22Rv1 (cell line): Measurements from ENCODE around the gene TMED4.

Experiments used
- H3K27ac ChIP-seq: fragments of 450-650 bp; 2 replicates; pipeline ENCODE4 v1.5.1; 2017
- CTCF ChIP-seq: fragments of 450-650 bp; IDR thresholded peaks from 2 replicates; pipeline ENCODE4 v1.5.1; 2017; ENCODE audit warnings: mild to moderate bottlenecking
- ZFX ChIP-seq: fragments of 450-650 bp; IDR thresholded peaks from 2 replicates; pipeline ENCODE4 v1.6.1; 2017; ENCODE audit warnings: antibody characterized with exemption, borderline replicate concordance

TMED4 gene

GRCh38 chr7:44581879-44582603 is at the start of gene TMED4:
Gene TMED4, minus strand, starts transcription at chr7:44582231. Its CDS starts 25 bp downstream, at chr7:44582206.
- TF ChIP-seq ZFX (no peak), CTCF (no peak)
- H3K27ac ChIP-seq: peak within 1 kb of the TSS; percentile 98

GRCh38 chr7:44631458-44632115 is 49.6 kb upstream of the TMED4 start:
- TF ChIP-seq ZFX (no peak), CTCF (no peak)
- H3K27ac ChIP-seq: no peak overlapping the region

DNA sequence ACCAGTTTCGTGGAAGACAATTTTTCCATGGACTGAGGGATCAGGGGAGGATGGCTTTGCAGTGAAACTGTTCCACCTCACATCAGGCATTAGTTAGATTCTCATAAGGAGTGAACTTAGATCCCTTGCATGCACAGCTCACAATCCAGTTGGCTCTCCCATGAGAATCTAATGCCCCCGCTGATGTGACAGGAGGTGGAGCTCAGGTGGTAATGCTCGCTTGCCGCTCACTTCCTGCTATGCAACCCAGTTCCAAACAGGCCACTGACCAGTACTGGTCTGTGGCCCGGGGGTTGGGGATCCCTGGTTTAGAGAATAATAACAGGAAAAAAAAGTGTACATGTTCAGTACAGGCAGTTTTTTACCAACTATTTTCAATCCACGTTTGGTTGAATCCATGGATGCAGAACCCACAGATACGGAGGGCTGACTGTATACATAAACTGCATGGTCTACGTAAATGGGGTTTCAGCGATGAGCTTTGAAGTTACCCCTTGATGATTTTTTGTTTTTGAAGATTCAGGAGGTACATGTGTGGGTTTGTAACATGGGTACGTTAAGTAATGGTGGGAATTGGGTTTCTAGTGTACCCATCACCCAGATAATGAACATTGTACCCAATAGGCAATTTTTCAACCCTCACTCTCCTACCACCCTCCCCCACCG is 48.9 kb upstream of the TMED4 start:
- no peak overlapping the region for H3K27ac ChIP-seq
- TF ChIP-seq CTCF (no peak), ZFX (no peak)

DNA sequence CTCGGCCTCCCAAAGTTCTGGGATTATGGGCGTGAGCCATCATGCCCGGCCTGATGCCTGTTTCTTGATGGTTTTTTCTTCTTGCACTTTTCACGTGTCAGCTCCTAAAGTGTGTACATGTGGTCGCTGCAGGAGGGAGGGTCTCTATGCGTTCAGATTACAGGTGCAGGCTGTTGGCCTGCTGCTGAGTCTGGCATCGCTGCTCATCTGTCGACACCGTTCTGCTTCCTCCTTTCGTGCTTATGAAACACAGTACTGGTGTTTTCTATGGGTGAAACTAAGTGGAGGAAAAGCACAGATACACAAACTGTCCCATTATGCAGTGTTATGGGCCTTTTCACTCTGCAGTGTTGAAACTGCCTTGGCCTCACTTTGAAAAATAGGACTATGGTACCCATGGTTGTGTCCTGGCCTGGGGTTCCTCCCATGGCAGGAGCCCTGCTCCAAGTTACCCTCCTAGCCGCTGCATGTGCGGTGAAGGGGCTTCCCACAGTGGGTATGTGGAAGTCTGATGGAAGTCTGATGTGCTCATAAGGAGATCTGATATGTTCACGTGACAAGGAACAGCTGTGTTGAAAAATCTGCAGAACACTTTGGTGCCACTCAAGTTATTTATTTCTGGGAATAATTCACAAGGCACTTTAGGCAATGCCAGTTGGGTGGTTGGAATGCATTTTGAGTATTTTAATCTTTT is 47.9 kb upstream of the TMED4 start:
- TF ChIP-seq CTCF: no peak
- no peak for TF ChIP-seq ZFX
- no peak overlapping the region for H3K27ac ChIP-seq

DNA sequence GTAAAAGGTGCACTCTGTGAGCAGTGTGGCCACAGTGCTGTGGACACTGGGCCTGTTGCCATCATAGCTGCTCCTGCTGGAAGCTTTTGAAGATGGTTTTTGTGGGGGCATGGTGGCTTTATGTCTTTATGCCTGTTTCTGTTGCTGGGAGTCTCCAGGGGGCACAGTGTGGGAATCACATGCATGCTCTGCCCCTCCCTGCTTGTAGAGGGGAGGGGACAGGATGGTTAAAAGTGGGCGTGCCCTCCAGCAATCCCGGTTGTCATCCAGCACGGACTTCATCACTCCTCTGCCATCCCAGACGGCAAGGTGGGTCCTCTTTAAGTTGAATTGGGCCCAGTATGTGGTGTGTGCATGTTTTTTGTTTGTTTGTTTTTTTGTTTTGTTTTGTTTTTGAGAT is 44.6 kb upstream of the TMED4 start:
- TF ChIP-seq ZFX (no peak), CTCF (no peak)

GRCh38 chr7:44625526-44626471 is 43.8 kb upstream of the TMED4 start:
- TF ChIP-seq CTCF (no peak), ZFX (no peak)
- H3K27ac ChIP-seq: no peak overlapping the region

More for the DNA sequence above, 44.6 kb upstream of the TMED4 start:
- H3K27ac ChIP-seq: no peak overlapping the region
